ENCODE data around the gene LHPP.
A peak's percentile ranks its signal among the peaks of the same experiment; 100 is the strongest.

LHPP gene

GRCh38 chr10:124515244-124515970 is 53.8 kb downstream of the LHPP start:
- no peaks in the 10 kb centered on the region for H3K27me3 ChIP-seq (ENCODE audit: insufficient read depth, poor library complexity, severe bottlenecking)
- no peaks in the 10 kb centered on the region for H3K36me3 ChIP-seq (ENCODE audit: low read depth)
- H3K27ac ChIP-seq (ENCODE audit: poor library complexity, severe bottlenecking) = no peak overlapping the region
- H3K4me1 ChIP-seq (ENCODE audit: insufficient read depth, poor library complexity, severe bottlenecking) = no peaks in the 10 kb centered on the region
- ATAC-seq (ENCODE audit: low read depth) (no peak), DNase-seq (ENCODE audit: low spot score) (peak; percentile 12)
- no peak for TF ChIP-seq CTCF (IDR thresholded peaks at IDR 0.05; ENCODE audit: poor library complexity, severe bottlenecking)
- no peak overlapping the region for H3K4me3 ChIP-seq (ENCODE audit: severe bottlenecking)
- no peaks in the 10 kb centered on the region for H3K9me3 ChIP-seq (ENCODE audit: severe bottlenecking)

- Histone ChIP-seq H3K4me3 (ENCODE audit: severe bottlenecking) (no peak overlapping the region), H3K36me3 (ENCODE audit: low read depth) (no peaks in the 10 kb centered on the region), H3K9me3 (ENCODE audit: severe bottlenecking) (no peaks in the 10 kb centered on the region), H3K4me1 (ENCODE audit: insufficient read depth, poor library complexity, severe bottlenecking) (no peaks in the 10 kb centered on the region), H3K27ac (ENCODE audit: poor library complexity, severe bottlenecking) (no peak overlapping the region), H3K27me3 (ENCODE audit: insufficient read depth, poor library complexity, severe bottlenecking) (no peaks in the 10 kb centered on the region)
- DNase-seq (ENCODE audit: low spot score) = peak; percentile 33
- no peak for TF ChIP-seq CTCF (IDR thresholded peaks at IDR 0.05; ENCODE audit: poor library complexity, severe bottlenecking)
- no peak for ATAC-seq (ENCODE audit: low read depth)
Observed at GRCh38 chr10:124516181-124516580, 54.6 kb downstream of the LHPP start.

GRCh38 chr10:124516746-124517397 is 55.2 kb downstream of the LHPP start:
- H3K27ac ChIP-seq (ENCODE audit: poor library complexity, severe bottlenecking) = no peak overlapping the region
- no peaks in the 10 kb centered on the region for H3K4me1 ChIP-seq (ENCODE audit: insufficient read depth, poor library complexity, severe bottlenecking)
- H3K36me3 ChIP-seq (ENCODE audit: low read depth) = no peaks in the 10 kb centered on the region
- no peak overlapping the region for H3K4me3 ChIP-seq (ENCODE audit: severe bottlenecking)
- H3K27me3 ChIP-seq (ENCODE audit: insufficient read depth, poor library complexity, severe bottlenecking) = no peaks in the 10 kb centered on the region
- no peak for ATAC-seq (ENCODE audit: low read depth)
- H3K9me3 ChIP-seq (ENCODE audit: severe bottlenecking) = no peaks in the 10 kb centered on the region
- no peak for DNase-seq (ENCODE audit: low spot score)
- no peak for TF ChIP-seq CTCF (IDR thresholded peaks at IDR 0.05; ENCODE audit: poor library complexity, severe bottlenecking)

GRCh38 chr10:124517461-124517860 is 55.8 kb downstream of the LHPP start:
- H3K9me3 ChIP-seq (ENCODE audit: severe bottlenecking) = no peaks in the 10 kb centered on the region
- ATAC-seq (ENCODE audit: low read depth) (no peak), DNase-seq (ENCODE audit: low spot score) (no peak)
- no peaks in the 10 kb centered on the region for H3K4me1 ChIP-seq (ENCODE audit: insufficient read depth, poor library complexity, severe bottlenecking)
- no peak for TF ChIP-seq CTCF (IDR thresholded peaks at IDR 0.05; ENCODE audit: poor library complexity, severe bottlenecking)
- H3K27ac ChIP-seq (ENCODE audit: poor library complexity, severe bottlenecking) = no peak overlapping the region
- no peak overlapping the region for H3K4me3 ChIP-seq (ENCODE audit: severe bottlenecking)
- no peaks in the 10 kb centered on the region for H3K27me3 ChIP-seq (ENCODE audit: insufficient read depth, poor library complexity, severe bottlenecking)
- H3K36me3 ChIP-seq (ENCODE audit: low read depth) = no peaks in the 10 kb centered on the region

- no peaks in the 10 kb centered on the region for H3K9me3 ChIP-seq (ENCODE audit: severe bottlenecking)
- no peaks in the 10 kb centered on the region for H3K27me3 ChIP-seq (ENCODE audit: insufficient read depth, poor library complexity, severe bottlenecking)
- no peak for TF ChIP-seq CTCF (IDR thresholded peaks at IDR 0.05; ENCODE audit: poor library complexity, severe bottlenecking)
- no peak overlapping the region for H3K27ac ChIP-seq (ENCODE audit: poor library complexity, severe bottlenecking)
- DNase-seq (ENCODE audit: low spot score) = no peak
- H3K4me1 ChIP-seq (ENCODE audit: insufficient read depth, poor library complexity, severe bottlenecking) = no peaks in the 10 kb centered on the region
- ATAC-seq (ENCODE audit: low read depth) = no peak
- H3K36me3 ChIP-seq (ENCODE audit: low read depth) = no peaks in the 10 kb centered on the region
- no peak overlapping the region for H3K4me3 ChIP-seq (ENCODE audit: severe bottlenecking)
Observed at GRCh38 chr10:124517931-124518330, 56.3 kb downstream of the LHPP start.
